Ovary (tissue), 3 donors: ENCODE measurements around the gene TLX3.

Source experiments
- CTCF ChIP-seq, 3 donors: fragments of 450-650 bp in 2 of 3; fragments of 200-600 bp in 1 of 3; IDR thresholded peaks; one replicate each; pipeline versions ENCODE4 v1.5.1 to v1.8.0; 2016 to 2022; ENCODE audit warnings: antibody characterized with exemption in 3 of 3, mild to moderate bottlenecking in 1 of 3
- POLR2A ChIP-seq: fragments of 450-650 bp; IDR thresholded peaks from one replicate; pipeline ENCODE4 v1.6.1; 2017; ENCODE audit warnings: antibody characterized with exemption, mild to moderate bottlenecking, moderate library complexity
- donor health status: DM: no; HTN: no; CAD: no.

- TF ChIP-seq CTCF (IDR thresholded peaks at IDR 0.05) (no peak), POLR2A (no peak)
These were observed 47.7 kb upstream of the TLX3 start for GRCh38 chr5:171261361-171261760.
